Activated gamma-delta T cell (primary cell): ENCODE data around the gene EMSY.

ENCODE experiments used
- DNase-seq: peaks from one replicate; lab custom pipeline; 2025; lab: John Stamatoyannopoulos, UW

The EMSY gene

DNA sequence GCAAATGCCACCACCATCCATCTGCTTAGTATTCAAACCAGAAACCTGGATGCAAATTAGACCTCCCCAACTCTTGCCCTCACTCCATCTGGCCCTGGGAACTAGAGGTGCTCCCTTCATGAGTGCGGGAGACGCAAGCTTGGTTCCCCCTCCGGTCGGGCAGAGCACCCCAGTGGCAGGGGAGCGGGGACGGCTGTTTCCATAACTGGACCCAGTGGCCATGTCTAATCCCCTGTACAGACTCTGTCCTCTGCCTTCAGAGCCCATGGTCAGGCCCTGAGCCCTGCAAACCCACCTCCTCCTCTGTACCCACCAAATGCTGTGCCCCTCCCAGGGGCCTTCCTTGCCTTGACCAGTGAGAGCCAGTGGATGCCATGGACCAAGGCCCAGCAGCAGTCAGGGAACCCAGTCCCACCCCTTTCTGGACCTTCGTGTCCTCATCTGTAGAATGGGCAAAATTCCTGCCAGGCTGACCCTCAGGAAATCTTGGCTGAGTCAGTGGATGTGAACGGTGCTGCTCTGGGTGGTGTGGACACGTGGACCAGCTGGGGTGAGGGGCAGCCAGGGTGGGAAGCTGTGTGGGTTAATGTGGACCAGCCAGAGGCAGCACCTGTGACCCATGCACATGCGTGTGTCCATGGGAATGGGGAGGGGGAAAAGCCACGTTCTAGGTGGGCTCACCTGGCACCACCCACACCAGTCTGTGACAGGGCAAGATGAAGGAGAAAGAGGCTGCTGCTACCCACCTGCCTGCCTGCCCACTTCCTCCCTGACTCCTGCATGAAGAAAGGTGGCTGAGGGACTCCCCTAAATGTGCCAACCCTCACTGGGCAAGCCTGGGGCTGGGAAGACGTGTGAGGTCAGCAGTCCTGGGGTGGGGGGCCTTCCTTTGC, 153.0 kb downstream of the EMSY start:
- no peak for DNase-seq

DNA sequence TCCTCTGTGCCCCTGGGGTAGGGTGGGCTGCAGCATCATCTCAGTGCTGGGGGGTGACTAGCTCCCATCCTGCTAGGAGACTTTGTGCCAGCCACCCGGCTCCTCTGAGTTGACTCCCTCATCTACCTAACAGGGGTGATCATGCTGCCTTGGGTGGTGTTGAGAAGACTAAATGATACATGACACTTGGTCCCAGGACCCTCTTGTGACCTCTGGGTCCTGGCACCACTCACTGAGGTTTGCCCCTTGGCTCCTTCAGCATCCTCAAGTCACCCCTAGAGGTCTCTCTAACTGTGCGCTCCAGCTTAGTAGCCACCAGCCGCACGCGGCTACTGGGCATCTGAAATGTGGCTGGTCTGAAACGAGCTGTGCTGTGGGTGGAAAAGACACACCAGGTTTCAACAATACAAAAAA, 153.6 kb downstream of the EMSY start:
- no peak for DNase-seq

DNA sequence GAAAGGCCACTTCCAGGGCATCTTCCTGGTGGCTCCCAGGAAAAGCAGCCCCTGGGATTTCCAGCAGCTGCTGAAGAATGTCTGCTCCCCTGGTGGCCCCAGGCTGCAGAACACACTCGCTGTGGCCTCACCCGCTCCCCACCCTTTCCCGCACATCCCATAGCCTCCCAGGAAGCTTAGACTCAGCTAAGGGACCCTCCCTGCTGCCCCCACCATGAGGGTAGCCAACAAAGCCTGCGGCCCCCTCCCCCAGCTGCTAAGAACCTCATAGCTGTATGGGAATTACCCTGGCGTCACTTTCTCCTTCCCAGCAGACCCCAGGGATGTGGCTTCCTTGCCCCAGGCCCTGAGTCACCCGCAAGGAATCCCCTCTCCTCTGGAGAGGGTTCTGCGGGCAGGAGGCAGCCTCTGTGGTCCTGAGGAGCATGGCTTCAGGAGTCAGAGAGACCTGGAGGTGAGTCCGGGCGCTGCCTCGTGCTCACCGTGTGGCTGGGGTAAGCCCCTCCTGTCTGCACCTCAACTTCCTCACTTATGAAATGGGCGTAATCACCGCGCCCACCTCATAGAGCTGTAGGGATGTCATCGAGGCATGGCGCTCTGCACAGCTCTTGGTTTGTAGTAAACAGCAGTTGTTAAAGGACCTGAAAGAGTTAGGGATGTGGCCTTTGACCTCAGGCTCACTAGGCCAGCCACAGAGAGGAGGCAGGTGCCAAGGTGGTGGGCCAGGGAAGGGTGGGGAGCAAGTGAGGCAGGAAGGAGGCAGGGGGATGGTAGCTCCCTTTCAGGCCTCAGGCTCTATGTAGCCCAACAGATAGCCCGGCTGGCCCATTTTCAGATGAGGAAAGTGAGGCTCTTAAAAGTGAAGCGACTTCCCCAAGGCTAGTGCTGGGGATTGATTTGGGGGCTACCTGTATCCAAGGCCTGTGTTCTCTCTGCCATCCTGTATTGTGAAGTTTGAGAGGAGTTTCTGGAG, 154.5 kb downstream of the EMSY start:
- DNase-seq = no peak

DNA sequence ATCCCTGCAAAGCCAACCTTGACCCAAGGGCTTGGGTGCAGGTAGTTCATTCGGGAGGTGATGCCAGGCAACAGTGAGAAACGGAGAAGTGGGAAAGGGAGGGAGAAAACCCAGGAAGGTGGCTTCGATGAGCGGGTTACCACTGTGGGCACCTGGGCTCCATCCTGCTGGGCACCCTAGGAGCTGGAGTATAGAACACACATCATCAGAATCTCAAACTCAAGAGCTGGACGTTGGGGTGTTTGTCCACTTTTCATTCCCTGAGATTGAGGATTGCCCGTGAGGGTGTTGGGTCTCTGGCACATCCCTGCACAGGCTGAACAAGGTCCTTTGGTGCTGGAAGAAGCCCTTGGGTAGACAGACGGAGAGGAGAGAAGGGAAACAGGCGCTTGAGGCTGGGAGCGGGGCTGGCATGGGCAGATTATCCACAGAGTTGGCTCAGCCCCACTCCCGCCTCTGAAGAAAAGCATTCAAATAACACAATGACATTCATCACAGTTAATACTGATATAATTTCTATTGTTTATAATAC, 155.4 kb downstream of the EMSY start:
- DNase-seq = no peak

DNA sequence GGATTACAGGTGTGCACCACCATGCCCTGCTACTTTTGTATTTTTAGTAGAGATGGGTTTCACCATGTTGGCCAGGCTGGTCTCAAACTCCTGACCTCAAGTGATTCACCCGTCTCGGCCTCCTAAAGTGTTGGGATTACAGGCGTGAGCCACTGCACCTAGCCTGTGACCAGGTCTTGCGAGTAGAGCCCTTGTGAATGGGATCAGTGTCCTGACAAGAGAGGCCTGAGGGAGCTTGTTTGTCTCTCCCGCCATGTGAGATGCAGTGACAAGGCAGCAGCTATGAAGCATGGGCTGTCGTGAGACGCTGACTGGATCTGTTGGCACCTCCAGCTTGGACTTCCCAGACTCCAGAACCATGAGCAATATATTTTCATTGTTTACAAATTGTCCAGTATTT, 156.5 kb downstream of the EMSY start:
- DNase-seq = no peak

DNA sequence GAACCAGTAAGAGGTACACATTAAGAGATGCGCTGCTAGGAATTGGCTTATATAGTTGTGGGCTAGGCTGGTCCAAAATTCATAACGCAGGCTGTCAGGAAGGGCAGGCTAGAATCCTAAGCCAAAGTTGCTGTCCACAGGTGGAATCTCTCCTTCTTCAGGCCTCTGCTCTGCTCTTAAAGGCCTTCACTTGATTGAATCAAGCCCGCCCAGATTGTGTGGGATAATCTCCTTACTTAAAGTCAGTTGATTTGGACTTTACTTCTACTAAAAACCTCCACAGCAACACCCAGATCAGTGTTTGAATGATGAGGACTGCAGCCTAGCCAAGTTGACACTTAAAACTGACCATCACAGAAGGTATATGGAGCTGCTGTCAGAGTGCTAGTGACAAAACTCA, 156.9 kb downstream of the EMSY start:
- DNase-seq = no peak

DNA sequence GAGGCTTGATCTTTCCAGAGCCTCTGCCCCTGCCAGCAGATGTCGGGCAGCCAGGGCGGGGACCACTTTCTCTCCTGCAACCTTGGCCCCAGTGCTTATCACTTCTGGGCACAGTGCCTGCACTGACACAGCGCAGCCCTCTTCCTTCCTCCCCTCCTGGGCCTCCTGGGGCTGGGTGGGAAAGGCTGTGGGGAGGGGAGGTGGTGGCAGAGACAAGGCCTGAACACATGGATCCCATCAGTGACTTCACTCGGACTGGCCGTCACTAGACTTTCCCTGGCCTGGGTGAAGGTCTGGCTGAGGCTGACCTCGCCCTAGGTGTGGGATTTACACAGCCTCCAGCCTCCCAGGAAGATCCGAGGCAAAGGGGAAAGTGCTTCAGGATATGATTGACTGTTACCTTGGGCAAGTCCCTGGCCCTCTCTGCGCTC, 157.6 kb downstream of the EMSY start:
- DNase-seq = no peak
